Peyer's patch (tissue), 4 donors: ENCODE results near the gene CACNA1S. TPM values are rescaled to one million over a fixed set of nuclear protein-coding genes. Genes with fewer than 3 reads are reported as not detected.
A peak's percentile ranks its signal among the peaks of the same experiment; 100 is the strongest.

Source experiments
- DNase-seq, 3 donors: peaks; one replicate each; pipeline ENCODE4 v3.0.0-alpha.2; 2017 to 2019
- H3K27ac ChIP-seq, 4 donors: fragments of 200-600 bp; sonication (generic); one replicate each; pipeline ENCODE4 v1.5.1; 2016 to 2019
- H3K27me3 ChIP-seq, 2 donors: fragments of 200-600 bp; sonication (generic); one replicate each; pipeline ENCODE4 v1.5.1; 2019
- H3K36me3 ChIP-seq, 3 donors: fragments of 200-600 bp; sonication (generic); one replicate each; pipeline ENCODE4 v1.5.1; 2016 to 2019
- H3K4me1 ChIP-seq, 4 donors: fragments of 200-600 bp; sonication (generic); one replicate each; pipeline ENCODE4 v1.5.1; 2016 to 2019
- H3K4me3 ChIP-seq, 4 donors: fragments of 200-600 bp; sonication (generic); 1 replicate in 3 of 4; 2 replicates in 1 of 4; pipeline ENCODE4 v1.5.1; 2016 to 2019; ENCODE audit warnings: mild to moderate bottlenecking in 1 of 4
- H3K9me3 ChIP-seq, 4 donors: fragments of 200-600 bp; sonication (generic); one replicate each; pipeline ENCODE4 v1.5.1; 2016 to 2019; ENCODE audit warnings: mild to moderate bottlenecking in 1 of 4
- POLR2A ChIP-seq, 2 donors: fragments of 450-650 bp; IDR thresholded peaks; one replicate each; pipeline ENCODE4 v1.5.1; 2017; ENCODE audit warnings: antibody characterized with exemption in 2 of 2, mild to moderate bottlenecking in 2 of 2, moderate library complexity in 2 of 2
- total RNA-seq, 4 donors: library from RNA; depleted of rRNA; stranded (reverse); fragments of >200 nt; gene quantifications; one replicate each; pipeline ENCODE4 v1.1.0, GENCODE V29; 2016
- TF ChIP-seq, protein P1 (sequence below), 6 experiments: fragments of 450-650 bp in 4 of 6; fragments of 200-600 bp in 2 of 6; sonication (generic) in 1 of 6; IDR thresholded peaks; one replicate each; pipeline ENCODE4 v1.5.1; 2017 to 2019; ENCODE audit warnings: antibody characterized with exemption in 6 of 6, mild to moderate bottlenecking in 3 of 6, moderate library complexity in 1 of 6

CACNA1S gene
- total RNA-seq, 4 donors from 2014 or later, result not detected

- no peaks in the 10 kb centered on the region for H3K9me3 ChIP-seq
- H3K27ac ChIP-seq, result peak within 1 kb of the TSS; percentile 20 to 81 (median 66)
- H3K36me3 ChIP-seq, result peaks cover 0 to 5% (median 0%) of the 10 kb centered on the region in 3 donors
- DNase-seq, result peak; percentile 98 to 99 (median 98)
- no peaks in the 10 kb centered on the region for H3K27me3 ChIP-seq
- H3K4me1 ChIP-seq, result peaks cover 0 to 12% (median 3%) of the 10 kb centered on the region in 4 donors
- H3K4me3 ChIP-seq, result peak within 1 kb of the TSS; percentile 65 to 94 (median 85)
- TF ChIP-seq, protein P1, sequence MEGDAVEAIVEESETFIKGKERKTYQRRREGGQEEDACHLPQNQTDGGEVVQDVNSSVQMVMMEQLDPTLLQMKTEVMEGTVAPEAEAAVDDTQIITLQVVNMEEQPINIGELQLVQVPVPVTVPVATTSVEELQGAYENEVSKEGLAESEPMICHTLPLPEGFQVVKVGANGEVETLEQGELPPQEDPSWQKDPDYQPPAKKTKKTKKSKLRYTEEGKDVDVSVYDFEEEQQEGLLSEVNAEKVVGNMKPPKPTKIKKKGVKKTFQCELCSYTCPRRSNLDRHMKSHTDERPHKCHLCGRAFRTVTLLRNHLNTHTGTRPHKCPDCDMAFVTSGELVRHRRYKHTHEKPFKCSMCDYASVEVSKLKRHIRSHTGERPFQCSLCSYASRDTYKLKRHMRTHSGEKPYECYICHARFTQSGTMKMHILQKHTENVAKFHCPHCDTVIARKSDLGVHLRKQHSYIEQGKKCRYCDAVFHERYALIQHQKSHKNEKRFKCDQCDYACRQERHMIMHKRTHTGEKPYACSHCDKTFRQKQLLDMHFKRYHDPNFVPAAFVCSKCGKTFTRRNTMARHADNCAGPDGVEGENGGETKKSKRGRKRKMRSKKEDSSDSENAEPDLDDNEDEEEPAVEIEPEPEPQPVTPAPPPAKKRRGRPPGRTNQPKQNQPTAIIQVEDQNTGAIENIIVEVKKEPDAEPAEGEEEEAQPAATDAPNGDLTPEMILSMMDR (IDR thresholded peaks at IDR 0.05), result no peak
- TF ChIP-seq POLR2A (IDR thresholded peaks at IDR 0.05), result no peak
These were observed 42.4 kb upstream of the CACNA1S start, which contains the start of gene TMEM9 for GRCh38 chr1:201154389-201155165. Gene TMEM9 (minus strand): TSS chr1:201154474. CDS start chr1:201153923, 551 bp downstream.

GRCh38 chr1:201153474-201154388, 41.5 kb upstream of the CACNA1S start:
- Histone ChIP-seq H3K27ac (peak overlapping the region; percentile 20 to 81 (median 66)), H3K36me3 (peaks cover 0 to 5% (median 0%) of the 10 kb centered on the region in 3 donors), H3K4me1 (peaks cover 0 to 12% (median 3%) of the 10 kb centered on the region in 4 donors), H3K9me3 (no peaks in the 10 kb centered on the region), H3K4me3 (peak overlapping the region; percentile 65 to 94 (median 85)), H3K27me3 (no peaks in the 10 kb centered on the region)
- peak in 1 of 3 donors; percentile 53 for DNase-seq
- no peak for TF ChIP-seq POLR2A (IDR thresholded peaks at IDR 0.05)
- TF ChIP-seq, protein P1 (IDR thresholded peaks at IDR 0.05), result no peak

- Histone ChIP-seq H3K36me3 (peaks cover 0 to 31% (median 0%) of the 10 kb centered on the region in 3 donors), H3K27ac (no peak overlapping the region)
These were observed 37.2 kb upstream of the CACNA1S start for GRCh38 chr1:201149400-201149799.

DNA sequence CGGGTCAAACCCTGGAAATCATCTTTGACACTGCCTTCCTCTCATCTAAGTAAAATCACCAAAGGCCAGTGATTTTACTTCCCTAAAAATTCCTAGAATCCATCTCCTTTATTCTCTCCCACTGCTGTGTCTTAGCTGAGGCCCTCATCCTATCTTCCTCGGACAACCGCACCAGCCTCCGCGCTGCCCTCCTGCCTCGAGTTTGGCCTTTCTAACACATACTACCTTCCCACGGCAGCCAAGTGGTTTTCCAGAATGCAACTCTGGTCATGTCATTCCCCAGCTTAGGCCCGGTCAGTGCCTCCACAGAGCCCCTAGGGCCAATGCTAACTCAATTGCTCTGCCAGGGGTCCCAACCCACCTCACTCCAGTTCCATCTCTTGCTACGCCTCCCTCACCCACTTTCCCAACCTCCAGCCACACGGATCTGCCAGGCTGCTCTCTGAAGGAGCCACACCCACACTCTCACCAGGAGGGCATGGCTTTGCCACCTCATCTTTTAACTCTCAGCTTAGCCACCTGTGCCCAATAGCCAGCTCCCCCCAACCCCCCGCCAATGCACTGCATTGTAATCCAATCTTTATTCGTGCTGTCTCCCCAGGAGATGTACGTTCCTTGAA, 35.3 kb upstream of the CACNA1S start:
- peaks cover 0 to 50% (median 0%) of the 10 kb centered on the region in 3 donors for H3K36me3 ChIP-seq

More at GRCh38 chr1:201149400-201149799, 37.2 kb upstream of the CACNA1S start:
- peaks cover 0 to 7% (median 3%) of the 10 kb centered on the region in 4 donors for H3K4me1 ChIP-seq
- DNase-seq, result peak in 1 of 3 donors; percentile 24
- TF ChIP-seq, protein P1 (IDR thresholded peaks at IDR 0.05), result peak in 5 of 6 experiments; percentile 5 to 70 (median 67)
- no peak for TF ChIP-seq POLR2A (IDR thresholded peaks at IDR 0.05)
- no peaks in the 10 kb centered on the region for H3K27me3 ChIP-seq
- H3K9me3 ChIP-seq, result no peaks in the 10 kb centered on the region
- no peak overlapping the region for H3K4me3 ChIP-seq

More for the DNA sequence above, 35.3 kb upstream of the CACNA1S start:
- TF ChIP-seq, protein P1 (IDR thresholded peaks at IDR 0.05), result no peak
- no peak for TF ChIP-seq POLR2A (IDR thresholded peaks at IDR 0.05)
- Histone ChIP-seq H3K4me3 (no peak overlapping the region), H3K9me3 (no peaks in the 10 kb centered on the region), H3K27ac (no peak overlapping the region), H3K27me3 (no peaks in the 10 kb centered on the region), H3K4me1 (no peaks in the 10 kb centered on the region)
- no peak for DNase-seq
